DMS 273 treated with DMSO at 0.1 percent for 48 hours (cell line): Measurements from ENCODE around the gene GRIK3.
"Not testable (repeated sequence)": the region's sequence is repeated elsewhere in the genome, so short reads cannot be mapped to it uniquely, and the experiment has no call there.

ENCODE experiments used
- DNase-seq: peaks from one replicate; lab custom pipeline; 2025; lab: John Stamatoyannopoulos, UW

GRIK3 gene

GRCh38 chr1:36941316-36941978 lies 92.9 kb downstream of the GRIK3 start:
- no peak for DNase-seq

GRCh38 chr1:36938819-36939218 lies 95.5 kb downstream of the GRIK3 start:
- no peak for DNase-seq

- DNase-seq, result no peak
These were observed 96.9 kb downstream of the GRIK3 start for GRCh38 chr1:36937371-36937770.

- DNase-seq, result peak; percentile 28
These were observed 100.3 kb downstream of the GRIK3 start for GRCh38 chr1:36934061-36934460.

GRCh38 chr1:36927826-36928225 lies 106.5 kb downstream of the GRIK3 start:
- DNase-seq, result no peak

GRCh38 chr1:36925251-36925650 lies 109.1 kb downstream of the GRIK3 start:
- DNase-seq, result peak; percentile 33

GRCh38 chr1:36924282-36924811 lies 110.0 kb downstream of the GRIK3 start:
- no peak for DNase-seq

- DNase-seq, result no peak
These were observed 111.5 kb downstream of the GRIK3 start for GRCh38 chr1:36922593-36923426.

GRCh38 chr1:36922071-36922470 lies 112.2 kb downstream of the GRIK3 start:
- no peak for DNase-seq

GRCh38 chr1:36920801-36921405 lies 113.4 kb downstream of the GRIK3 start:
- DNase-seq, result no peak

- DNase-seq, result no peak
These were observed 113.9 kb downstream of the GRIK3 start for GRCh38 chr1:36920371-36920770.

- no peak for DNase-seq
These were observed 114.7 kb downstream of the GRIK3 start for GRCh38 chr1:36919491-36920145.

- DNase-seq, result no peak
These were observed 115.7 kb downstream of the GRIK3 start for GRCh38 chr1:36918604-36919003.

- not testable (repeated sequence) for DNase-seq
These were observed 117.8 kb downstream of the GRIK3 start for GRCh38 chr1:36916542-36916941.

- DNase-seq, result no peak
These were observed 120.7 kb downstream of the GRIK3 start for GRCh38 chr1:36913484-36914060.

- no peak for DNase-seq
These were observed 121.3 kb downstream of the GRIK3 start for GRCh38 chr1:36913016-36913415.

GRCh38 chr1:36912365-36912865 lies 121.9 kb downstream of the GRIK3 start:
- DNase-seq, result no peak

GRCh38 chr1:36911561-36912364 lies 122.6 kb downstream of the GRIK3 start:
- no peak for DNase-seq

GRCh38 chr1:36910886-36911540 lies 123.3 kb downstream of the GRIK3 start:
- no peak for DNase-seq
